Muscle of leg (tissue), 11 donors: ENCODE data around the gene CCDC63. TPM values are rescaled to one million over a fixed set of nuclear protein-coding genes. Genes with fewer than 3 reads are reported as not detected.
A peak's percentile ranks its signal among the peaks of the same experiment; 100 is the strongest.

Experiments used
- DNase-seq: peaks from one replicate; pipeline ENCODE4 v3.0.0; 2013
- H3K27ac ChIP-seq: one replicate; pipeline ENCODE4 v1.5.1; 2013; ENCODE audit warnings: mild to moderate bottlenecking, low read length, control low read depth
- H3K27me3 ChIP-seq: one replicate; pipeline ENCODE4 v1.6.1; 2013; ENCODE audit warnings: low read length; ENCODE audit not compliant: control insufficient read depth, insufficient read depth
- H3K36me3 ChIP-seq: one replicate; pipeline ENCODE4 v1.6.1; 2013; ENCODE audit warnings: low read length; ENCODE audit not compliant: control insufficient read depth, insufficient read depth
- H3K4me1 ChIP-seq: one replicate; pipeline ENCODE4 v1.6.1; 2013; ENCODE audit warnings: low read length; ENCODE audit not compliant: control insufficient read depth, insufficient read depth
- H3K4me3 ChIP-seq: one replicate; pipeline ENCODE4 v1.5.1; 2013; ENCODE audit warnings: low read length, control low read depth
- H3K9me3 ChIP-seq: replicated peaks from 2 replicates; pipeline ENCODE4 v1.6.1; 2013; ENCODE audit warnings: low read depth, low read length; ENCODE audit not compliant: control insufficient read depth
- WGBS: methylation state at CpG from one replicate; pipeline ENCODE4 v1.1.5; 2013; ENCODE audit warnings: missing lambda C conversion rate; ENCODE audit not compliant: insufficient coverage; 5-methylcytosine and 5-hydroxymethylcytosine counted together
- polyA plus RNA-seq, 8 donors: library from polyadenylated mRNA; unstranded; fragments of 120-200 nt; gene quantifications; one replicate each; pipeline versions ENCODE4 v1.2.1 to v1.2.3, GENCODE V29; 2013; ENCODE audit warnings: inconsistent platforms in 1 of 8, low replicate concordance in 1 of 8; ENCODE audit not compliant: insufficient read length in 8 of 8, insufficient read depth in 1 of 8
- total RNA-seq: library from RNA; stranded (reverse); fragments of 120-200 nt; gene quantifications from one replicate; pipeline ENCODE4 v1.2.4, GENCODE V29; 2013

The CCDC63 gene
- total and polyA plus RNA-seq, 9 donors = 0.09 to 0.12 (median 0.11) TPM; not detected in 6

- peak overlapping the region; percentile 86 for H3K27ac ChIP-seq
- 75% methylated on average over 14 of the region's 21 CpGs for WGBS
- peaks cover 4% of the 10 kb centered on the region for H3K27me3 ChIP-seq
- peaks cover 22% of the 10 kb centered on the region for H3K4me1 ChIP-seq
- H3K36me3 ChIP-seq = no peaks in the 10 kb centered on the region
- no peaks in the 10 kb centered on the region for H3K9me3 ChIP-seq
- DNase-seq = peak; percentile 28
- no peak overlapping the region for H3K4me3 ChIP-seq
These were observed 83.8 kb downstream of the CCDC63 start for GRCh38 chr12:110930348-110931314.

- Histone ChIP-seq H3K27me3 (peaks cover 7% of the 10 kb centered on the region), H3K9me3 (no peaks in the 10 kb centered on the region), H3K4me3 (no peak overlapping the region), H3K27ac (peak overlapping the region; percentile 86), H3K36me3 (no peaks in the 10 kb centered on the region), H3K4me1 (peaks cover 22% of the 10 kb centered on the region)
- WGBS = 54% methylated on average over 16 of the region's 16 CpGs
- peak; percentile 81 for DNase-seq
These were observed 84.5 kb downstream of the CCDC63 start for GRCh38 chr12:110931315-110931728.

- Histone ChIP-seq H3K9me3 (no peaks in the 10 kb centered on the region), H3K4me1 (peaks cover 25% of the 10 kb centered on the region), H3K27ac (peak overlapping the region; percentile 71), H3K36me3 (no peaks in the 10 kb centered on the region), H3K4me3 (no peak overlapping the region), H3K27me3 (peaks cover 12% of the 10 kb centered on the region)
- WGBS = 25% methylated on average over 5 of the region's 11 CpGs
- DNase-seq = no peak
These were observed 85.3 kb downstream of the CCDC63 start for GRCh38 chr12:110932046-110932445.

- no peak for DNase-seq
- peaks cover 29% of the 10 kb centered on the region for H3K4me1 ChIP-seq
- no peaks in the 10 kb centered on the region for H3K9me3 ChIP-seq
- H3K27ac ChIP-seq = no peak overlapping the region
- no peaks in the 10 kb centered on the region for H3K36me3 ChIP-seq
- 86% methylated on average over 16 of the region's 16 CpGs for WGBS
- no peak overlapping the region for H3K4me3 ChIP-seq
- peaks cover 20% of the 10 kb centered on the region for H3K27me3 ChIP-seq
These were observed 86.7 kb downstream of the CCDC63 start for GRCh38 chr12:110933326-110933974.

- H3K27me3 ChIP-seq = peaks cover 20% of the 10 kb centered on the region
- H3K4me3 ChIP-seq = no peak overlapping the region
- H3K36me3 ChIP-seq = no peaks in the 10 kb centered on the region
- peaks cover 26% of the 10 kb centered on the region for H3K4me1 ChIP-seq
- no peak overlapping the region for H3K27ac ChIP-seq
- WGBS = 64% methylated on average over 2 of the region's 3 CpGs
- no peak for DNase-seq
- H3K9me3 ChIP-seq = no peaks in the 10 kb centered on the region
These were observed 87.5 kb downstream of the CCDC63 start for GRCh38 chr12:110934093-110934852.

GRCh38 chr12:110935588-110935987 is 88.8 kb downstream of the CCDC63 start:
- 93% methylated on average over 2 of the region's 4 CpGs for WGBS
- no peaks in the 10 kb centered on the region for H3K36me3 ChIP-seq
- no peak for DNase-seq
- H3K9me3 ChIP-seq = no peaks in the 10 kb centered on the region
- H3K4me1 ChIP-seq = peaks cover 25% of the 10 kb centered on the region
- H3K27me3 ChIP-seq = peaks cover 21% of the 10 kb centered on the region
- H3K27ac ChIP-seq = no peak overlapping the region
- no peak overlapping the region for H3K4me3 ChIP-seq

GRCh38 chr12:110936367-110937103 is 89.7 kb downstream of the CCDC63 start:
- Histone ChIP-seq H3K4me3 (no peak overlapping the region), H3K9me3 (no peaks in the 10 kb centered on the region), H3K27me3 (peaks cover 21% of the 10 kb centered on the region), H3K27ac (no peak overlapping the region), H3K36me3 (no peaks in the 10 kb centered on the region), H3K4me1 (peaks cover 17% of the 10 kb centered on the region)
- no peak for DNase-seq
- WGBS = 8% methylated on average over 7 of the region's 13 CpGs

- no peak overlapping the region for H3K4me3 ChIP-seq
These were observed 90.4 kb downstream of the CCDC63 start for GRCh38 chr12:110937104-110937641.

GRCh38 chr12:110940296-110940695 is 93.5 kb downstream of the CCDC63 start:
- Histone ChIP-seq H3K36me3 (no peaks in the 10 kb centered on the region), H3K4me3 (no peak overlapping the region), H3K9me3 (no peaks in the 10 kb centered on the region), H3K4me1 (peaks cover 11% of the 10 kb centered on the region), H3K27me3 (peaks cover 19% of the 10 kb centered on the region), H3K27ac (no peak overlapping the region)
- WGBS = no CpG with 5 or more reads among the region's 4 CpGs
- no peak for DNase-seq

More at GRCh38 chr12:110937104-110937641, 90.4 kb downstream of the CCDC63 start:
- Histone ChIP-seq H3K27ac (no peak overlapping the region), H3K4me1 (peaks cover 10% of the 10 kb centered on the region), H3K9me3 (no peaks in the 10 kb centered on the region), H3K27me3 (peaks cover 21% of the 10 kb centered on the region), H3K36me3 (no peaks in the 10 kb centered on the region)
- DNase-seq = peak; percentile 56
- WGBS = 0% methylated on average over 7 of the region's 21 CpGs
